HUES64 (cell line): Measurements from ENCODE around the gene GABARAP.
A peak's percentile ranks its signal among the peaks of the same experiment; 100 is the strongest.

Experiments used
- H3K27ac ChIP-seq: 2 replicates; pipeline ENCODE4 v1.7.0; 2013; ENCODE audit warnings: low read depth, low read length, inconsistent platforms
- H3K27me3 ChIP-seq: 2 replicates; pipeline ENCODE4 v1.6.1; 2013; ENCODE audit warnings: mild to moderate bottlenecking, low read length; ENCODE audit not compliant: insufficient read depth
- H3K36me3 ChIP-seq: 2 replicates; pipeline ENCODE4 v1.6.1; 2013; ENCODE audit warnings: mild to moderate bottlenecking, low read length; ENCODE audit not compliant: insufficient read depth
- H3K4me1 ChIP-seq: 2 replicates; pipeline ENCODE4 v1.6.1; 2013; ENCODE audit warnings: mild to moderate bottlenecking, low read length, moderate library complexity; ENCODE audit not compliant: insufficient read depth
- H3K4me3 ChIP-seq: 2 replicates; pipeline ENCODE4 v1.5.1; 2013; ENCODE audit warnings: mild to moderate bottlenecking, low read length, moderate library complexity
- H3K9ac ChIP-seq: 2 replicates; pipeline ENCODE4 v1.6.1; 2013; ENCODE audit warnings: mild to moderate bottlenecking, low read depth, low read length
- H3K9me3 ChIP-seq: 2 replicates; pipeline ENCODE4 v1.6.1; 2013; ENCODE audit warnings: low read depth, low read length; ENCODE audit not compliant: insufficient read depth
- WGBS: fragments of 150-250, 120-280 bp; methylation state at CpG from one replicate; pipeline ENCODE4 v1.1.7; 2013; ENCODE audit warnings: missing lambda C conversion rate; 5-methylcytosine and 5-hydroxymethylcytosine counted together

The GABARAP gene

DNA sequence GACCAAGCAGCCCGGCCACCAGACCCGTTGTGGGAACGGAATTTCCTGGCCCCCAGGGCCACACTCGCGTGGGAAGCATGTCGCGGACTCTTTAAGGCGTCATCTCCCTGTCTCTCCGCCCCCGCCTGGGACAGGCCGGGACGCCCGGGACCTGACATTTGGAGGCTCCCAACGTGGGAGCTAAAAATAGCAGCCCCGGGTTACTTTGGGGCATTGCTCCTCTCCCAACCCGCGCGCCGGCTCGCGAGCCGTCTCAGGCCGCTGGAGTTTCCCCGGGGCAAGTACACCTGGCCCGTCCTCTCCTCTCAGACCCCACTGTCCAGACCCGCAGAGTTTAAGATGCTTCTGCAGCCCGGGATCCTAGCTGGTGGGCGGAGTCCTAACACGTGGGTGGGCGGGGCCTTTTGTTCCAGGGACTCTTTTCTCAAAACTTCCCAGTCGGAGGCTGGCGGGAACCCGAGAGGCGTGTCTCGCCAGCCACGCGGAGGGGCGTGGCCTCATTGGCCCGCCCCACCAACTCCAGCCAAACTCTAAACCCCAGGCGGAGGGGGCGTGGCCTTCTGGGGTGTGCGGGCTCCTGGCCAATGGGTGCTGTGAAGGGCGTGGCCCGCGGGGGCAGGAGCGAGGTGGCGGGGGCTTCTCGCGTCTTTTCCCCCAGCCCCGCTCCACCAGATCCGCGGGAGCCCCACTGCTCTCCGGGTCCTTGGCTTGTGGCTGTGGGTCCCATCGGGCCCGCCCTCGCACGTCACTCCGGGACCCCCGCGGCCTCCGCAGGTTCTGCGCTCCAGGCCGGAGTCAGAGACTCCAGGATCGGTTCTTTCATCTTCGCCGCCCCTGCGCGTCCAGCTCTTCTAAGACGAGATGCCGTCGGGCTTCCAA is 39.1 kb upstream of the GABARAP start, which contains the start of gene SLC2A4:
TSS of gene SLC2A4 (plus strand) at position 645 of the 879 bp plus-strand sequence. CDS start at position 862, 217 bp downstream.
- WGBS: under 1% methylated on average over 71 of the region's 71 CpGs
- Histone ChIP-seq H3K36me3 (peaks cover 3% of the 10 kb centered on the region; the same call in 1 of the 2 replicates), H3K27me3 (peaks cover 13% of the 10 kb centered on the region), H3K9me3 (no peaks in the 10 kb centered on the region), H3K27ac (no peak within 1 kb of the TSS; the same call in 1 of the 2 replicates), H3K9ac (peak within 1 kb of the TSS; percentile 70), H3K4me3 (peak within 1 kb of the TSS; percentile 81), H3K4me1 (peaks cover 6% of the 10 kb centered on the region; the same call in 1 of the 2 replicates)

DNA sequence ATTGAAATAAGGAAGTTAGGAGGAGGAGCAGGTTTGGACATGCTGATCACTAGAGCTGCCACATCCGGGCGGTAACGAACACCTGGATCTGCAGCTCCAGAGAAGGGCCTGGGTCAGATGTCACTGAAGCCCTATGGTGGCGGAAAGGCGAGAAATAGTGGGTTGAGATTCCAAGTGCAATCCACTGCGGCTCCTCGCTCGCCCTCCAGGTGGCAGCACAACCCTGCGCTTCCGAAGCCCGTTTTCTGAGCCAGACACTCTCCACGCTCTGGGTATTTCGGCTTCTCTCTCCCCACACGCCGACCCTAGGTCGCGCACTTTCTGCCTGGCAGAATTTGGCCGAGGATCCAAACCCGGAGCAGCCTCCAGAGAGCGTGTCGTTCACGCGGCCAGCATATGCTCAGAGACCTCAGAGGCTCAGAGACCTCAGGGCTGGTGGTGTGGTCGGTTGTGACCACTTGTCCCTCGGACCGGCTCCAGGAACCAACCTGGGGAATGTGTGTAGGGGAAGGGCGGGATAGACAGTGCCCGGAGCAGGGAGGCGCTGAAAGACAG is 38.3 kb upstream of the GABARAP start:
- 0 out of 2 replicates have a peak, but pooled peaks cover 3% of the 10 kb centered on the region for H3K36me3 ChIP-seq
- no peaks in the 10 kb centered on the region for H3K9me3 ChIP-seq
- H3K27me3 ChIP-seq: peaks cover 13% of the 10 kb centered on the region
- under 1% methylated on average over 29 of the region's 29 CpGs for WGBS
- no peak overlapping the region for H3K27ac ChIP-seq
- peak overlapping the region; percentile 81 for H3K4me3 ChIP-seq
- peaks cover 6% of the 10 kb centered on the region; the same call in 1 of the 2 replicates for H3K4me1 ChIP-seq
- H3K9ac ChIP-seq: peak overlapping the region; percentile 47

DNA sequence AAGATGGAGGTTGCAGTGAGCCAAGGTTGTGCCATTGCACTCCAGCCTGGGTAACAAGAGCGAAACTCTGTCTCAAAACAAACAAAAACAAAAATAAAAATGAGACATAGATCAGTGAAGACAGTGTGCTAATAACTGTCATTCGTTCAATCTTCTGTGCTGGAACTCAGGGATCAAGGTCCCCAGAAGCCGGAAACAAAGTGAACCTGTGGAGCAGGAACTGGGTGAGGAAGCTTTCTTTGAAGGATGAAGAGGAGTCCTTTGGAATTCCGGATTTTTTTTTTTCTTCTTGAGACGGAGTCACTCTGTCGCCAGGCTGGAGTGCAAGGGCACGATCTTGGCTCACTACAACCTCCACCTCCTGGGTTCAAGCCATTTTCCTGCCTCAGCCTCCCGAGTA is 37.2 kb upstream of the GABARAP start:
- no peaks in the 10 kb centered on the region for H3K9me3 ChIP-seq
- WGBS: 87% methylated on average over 8 of the region's 8 CpGs
- peaks cover 6% of the 10 kb centered on the region; the same call in 1 of the 2 replicates for H3K4me1 ChIP-seq
- no peak overlapping the region for H3K9ac ChIP-seq
- no peak overlapping the region for H3K4me3 ChIP-seq
- 0 out of 2 replicates have a peak, but pooled peaks cover 1% of the 10 kb centered on the region for H3K36me3 ChIP-seq
- no peak overlapping the region for H3K27ac ChIP-seq
- H3K27me3 ChIP-seq: peaks cover 13% of the 10 kb centered on the region

DNA sequence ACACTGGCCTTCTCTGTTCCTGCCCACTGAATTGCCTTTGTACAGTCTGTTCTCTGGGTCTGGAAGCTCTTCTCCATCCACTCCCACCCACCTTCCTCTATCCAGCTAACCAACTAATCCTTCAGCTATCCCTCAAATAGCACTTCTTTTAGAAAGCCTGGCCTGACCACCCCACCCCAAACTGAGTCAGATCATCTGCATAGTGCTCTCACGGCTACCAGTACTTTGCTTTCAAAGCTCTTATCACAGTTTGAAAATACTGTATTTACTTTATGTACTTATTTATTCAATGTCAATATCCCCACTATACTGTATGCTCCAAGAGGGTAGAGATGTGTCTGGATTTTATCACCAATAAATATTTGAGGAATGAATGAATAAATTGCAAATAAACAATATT is 24.5 kb upstream of the GABARAP start:
- 25% methylated on average over 1 of the region's 1 CpG for WGBS
- no peak overlapping the region for H3K9ac ChIP-seq
- H3K4me3 ChIP-seq: no peak overlapping the region
- H3K4me1 ChIP-seq: peaks cover 5% of the 10 kb centered on the region; the same call in 1 of the 2 replicates
- no peak overlapping the region for H3K27ac ChIP-seq
- peaks cover 20% of the 10 kb centered on the region for H3K27me3 ChIP-seq
- no peaks in the 10 kb centered on the region for H3K9me3 ChIP-seq
- H3K36me3 ChIP-seq: no peaks in the 10 kb centered on the region

DNA sequence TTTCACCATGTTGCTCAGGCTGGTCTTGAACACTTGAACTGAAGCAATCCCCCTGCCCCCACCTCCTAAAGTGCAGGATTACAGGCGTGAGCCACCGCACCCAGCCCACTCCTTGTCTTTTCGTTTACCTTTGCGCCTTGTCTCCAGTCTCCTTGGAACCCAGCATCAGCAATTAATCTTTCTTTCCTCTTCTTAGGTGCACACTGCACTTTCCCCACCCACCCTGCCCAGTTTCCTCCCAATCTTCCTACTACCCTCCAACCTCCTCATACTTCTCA is 21.5 kb upstream of the GABARAP start:
- WGBS: 52% methylated on average over 4 of the region's 4 CpGs
- Histone ChIP-seq H3K4me1 (peaks cover 11% of the 10 kb centered on the region), H3K36me3 (peaks cover 15% of the 10 kb centered on the region), H3K27me3 (peaks cover 35% of the 10 kb centered on the region), H3K9me3 (no peaks in the 10 kb centered on the region), H3K27ac (peak overlapping the region; percentile 63; the same call in 1 of the 2 replicates), H3K9ac (peak overlapping the region; percentile 52; the same call in 1 of the 2 replicates), H3K4me3 (peak overlapping the region; percentile 94)

DNA sequence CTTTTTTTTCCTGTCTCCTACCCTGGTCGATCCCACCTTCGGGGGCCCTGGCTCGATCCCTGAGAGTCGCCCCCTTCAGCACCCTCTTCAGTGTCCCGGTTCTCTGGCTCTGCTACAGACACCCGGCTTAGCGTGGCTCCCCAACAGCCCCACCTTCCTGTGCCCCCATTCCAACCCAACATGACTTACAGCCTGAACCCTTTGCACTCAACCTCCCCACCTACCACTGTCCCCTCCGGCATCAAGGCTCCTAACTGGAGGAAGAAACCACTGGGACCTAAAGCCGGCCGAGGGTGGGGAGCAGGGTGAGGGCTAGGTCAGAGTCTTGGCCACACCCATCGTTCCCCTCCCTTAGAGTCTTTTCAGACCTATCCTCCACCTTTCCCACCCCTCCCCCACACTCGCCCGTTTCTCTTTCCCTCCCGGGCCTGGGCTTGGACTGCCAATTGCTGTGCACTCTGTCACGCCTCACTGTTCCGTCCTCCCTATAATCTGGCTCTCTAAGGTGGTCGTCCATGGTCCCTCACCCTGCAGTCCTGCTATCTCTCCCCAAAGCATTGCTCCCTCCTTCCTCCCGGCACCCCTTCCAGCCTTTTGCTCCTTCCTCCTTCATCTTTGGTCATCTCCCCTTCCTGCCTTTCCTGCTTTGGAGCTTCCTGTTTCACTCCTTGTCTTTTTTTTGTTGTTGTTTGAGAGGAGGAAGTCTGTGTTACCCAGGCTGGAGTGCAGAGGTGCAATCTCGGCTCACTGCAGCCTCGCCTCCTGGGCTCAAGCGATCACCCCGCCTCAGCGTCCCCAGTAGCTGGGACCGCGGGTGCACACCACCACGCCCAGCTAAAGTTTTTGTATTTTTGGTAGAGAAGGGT is 20.9 kb upstream of the GABARAP start:
- H3K9ac ChIP-seq: peak overlapping the region; percentile 59
- peaks cover 20% of the 10 kb centered on the region for H3K36me3 ChIP-seq
- H3K9me3 ChIP-seq: no peaks in the 10 kb centered on the region
- peak overlapping the region; percentile 93; the same call in 1 of the 2 replicates for H3K27ac ChIP-seq
- peak overlapping the region; percentile 94 for H3K4me3 ChIP-seq
- WGBS: 15% methylated on average over 25 of the region's 26 CpGs
- peaks cover 11% of the 10 kb centered on the region for H3K4me1 ChIP-seq
- peaks cover 35% of the 10 kb centered on the region for H3K27me3 ChIP-seq

DNA sequence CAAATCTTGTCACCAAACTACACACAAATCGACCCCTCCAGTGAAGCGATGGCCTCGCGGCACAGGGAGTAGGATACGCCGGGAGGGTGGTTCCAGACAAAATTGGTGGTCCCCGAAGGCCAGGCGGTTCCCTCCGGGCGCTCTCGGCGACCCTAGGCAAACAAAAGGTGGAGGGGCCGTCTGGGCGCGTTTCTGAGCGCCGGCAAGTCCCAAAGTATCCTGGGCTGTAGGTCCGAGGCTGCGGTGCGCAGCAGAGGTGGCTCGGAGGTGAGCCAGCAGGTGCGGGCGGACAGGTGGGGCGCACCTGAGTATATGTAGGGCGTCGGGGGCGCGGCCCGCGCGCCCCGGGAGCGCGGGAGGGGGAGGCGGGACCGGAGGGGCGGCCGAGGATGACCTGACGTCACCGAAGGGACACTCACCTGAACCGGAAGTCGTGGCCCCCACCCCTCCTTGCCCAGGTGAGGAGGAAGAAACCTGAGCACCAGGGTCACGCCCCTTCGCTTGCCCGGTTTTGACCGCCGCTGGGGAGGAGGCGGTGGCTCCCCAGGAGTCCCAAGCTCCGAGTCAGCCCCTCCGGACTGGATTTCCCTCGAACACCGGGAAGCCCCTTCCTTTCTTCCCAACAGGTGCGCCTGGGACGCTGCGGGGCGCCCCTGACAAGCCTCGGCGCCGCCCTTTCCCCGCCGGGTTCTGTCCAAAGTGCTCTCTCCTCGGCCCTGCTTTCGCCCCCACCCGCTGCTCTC is 20.1 kb upstream of the GABARAP start, which contains the start of gene CLDN7:
TSS of gene CLDN7 (minus strand) at position 287 of the 743 bp plus-strand sequence. CDS start 435 bp downstream, outside the sequence.
- Histone ChIP-seq H3K9me3 (no peaks in the 10 kb centered on the region), H3K9ac (peak within 1 kb of the TSS; percentile 83), H3K4me3 (peak within 1 kb of the TSS; percentile 94), H3K27ac (peak within 1 kb of the TSS; percentile 93), H3K36me3 (peaks cover 28% of the 10 kb centered on the region), H3K4me1 (peaks cover 11% of the 10 kb centered on the region), H3K27me3 (peaks cover 35% of the 10 kb centered on the region)
- WGBS: 2% methylated on average over 64 of the region's 64 CpGs

DNA sequence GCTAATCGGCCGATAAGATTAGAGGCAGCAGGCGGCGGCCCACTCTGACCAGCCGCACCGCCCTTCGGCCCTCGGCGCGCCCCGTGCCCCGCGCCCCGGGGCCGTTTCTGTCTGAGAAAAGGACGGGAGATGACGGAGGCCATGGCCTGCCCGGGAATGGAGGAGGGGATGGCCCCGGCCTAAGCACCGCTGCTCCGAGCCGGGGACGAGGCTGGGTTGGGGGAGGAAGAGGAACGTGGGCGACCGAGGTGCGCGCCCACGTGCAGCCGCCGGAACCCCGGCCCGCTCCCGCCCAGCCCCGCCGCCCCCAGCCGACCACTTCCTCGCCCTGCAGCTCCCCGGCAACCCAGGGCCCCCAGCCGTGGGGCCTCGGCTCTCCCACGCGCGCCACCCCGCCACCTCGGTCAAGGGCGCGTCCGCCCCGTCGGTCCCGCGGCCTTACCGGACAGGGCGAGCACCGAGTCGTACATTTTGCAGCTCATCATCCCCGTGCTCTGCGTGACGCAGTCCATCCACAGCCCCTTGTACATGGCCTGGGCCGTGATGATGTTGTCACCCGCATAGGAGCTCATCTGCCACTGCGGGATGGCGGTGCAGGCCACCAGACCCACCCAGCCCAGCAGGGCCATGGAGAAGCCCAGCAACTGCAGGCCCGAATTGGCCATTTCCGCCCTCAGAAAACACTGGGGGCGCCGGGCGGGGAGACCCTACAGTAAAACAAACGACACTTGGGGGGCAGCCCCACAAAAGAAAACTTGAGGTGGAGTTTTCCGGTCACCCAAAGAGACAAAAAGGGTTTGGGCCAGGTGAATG is 19.3 kb upstream of the GABARAP start:
- Histone ChIP-seq H3K4me1 (peaks cover 11% of the 10 kb centered on the region), H3K4me3 (peak overlapping the region; percentile 94), H3K27ac (peak overlapping the region; percentile 93), H3K9me3 (no peaks in the 10 kb centered on the region), H3K36me3 (peaks cover 36% of the 10 kb centered on the region), H3K9ac (peak overlapping the region; percentile 83), H3K27me3 (peaks cover 35% of the 10 kb centered on the region)
- WGBS: 5% methylated on average over 71 of the region's 71 CpGs

DNA sequence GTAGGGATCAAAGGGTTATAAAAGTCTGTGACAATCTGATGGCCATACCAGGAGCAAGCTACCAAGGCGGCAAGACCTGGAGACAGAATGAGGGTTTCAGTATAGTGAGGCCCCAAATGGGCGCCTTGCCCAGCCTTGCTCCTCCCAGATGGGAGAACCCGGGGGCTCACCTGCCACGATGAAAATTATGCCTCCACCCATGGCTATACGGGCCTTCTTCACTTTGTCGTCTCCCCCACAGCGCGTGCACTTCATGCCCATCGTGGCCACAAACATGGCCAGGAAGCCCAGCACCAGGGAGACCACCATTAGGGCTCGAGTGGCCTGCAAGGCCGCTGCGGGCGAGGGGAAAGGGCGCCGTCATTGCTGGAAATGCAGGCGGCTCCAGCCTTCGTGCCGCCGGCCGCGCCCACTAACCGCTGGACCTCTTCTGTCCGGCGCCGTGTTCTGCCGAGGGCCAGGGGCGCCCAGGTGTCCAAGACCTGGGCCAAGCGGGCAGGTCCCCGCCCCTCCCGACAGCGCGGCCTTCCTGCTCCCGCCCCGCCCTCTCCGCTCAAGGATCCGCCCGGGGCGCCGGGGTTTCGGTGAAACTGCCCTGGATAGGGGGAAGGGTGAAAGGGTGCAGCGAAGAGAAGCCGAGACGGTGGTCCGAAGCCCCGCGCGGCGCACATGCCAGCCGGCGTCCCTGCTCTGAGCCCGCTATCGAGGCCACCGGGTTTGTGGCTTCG is 18.6 kb upstream of the GABARAP start:
- peaks cover 35% of the 10 kb centered on the region for H3K27me3 ChIP-seq
- H3K27ac ChIP-seq: peak overlapping the region; percentile 93
- H3K4me3 ChIP-seq: peak overlapping the region; percentile 94
- 10% methylated on average over 54 of the region's 54 CpGs for WGBS
- peak overlapping the region; percentile 83 for H3K9ac ChIP-seq
- peaks cover 9% of the 10 kb centered on the region for H3K4me1 ChIP-seq
- peaks cover 41% of the 10 kb centered on the region for H3K36me3 ChIP-seq
- no peaks in the 10 kb centered on the region for H3K9me3 ChIP-seq
